GM21390 (cell line): ENCODE measurements around the gene RNH1.

Experiments
- ATAC-seq: cut with Tn5 transposase; IDR thresholded peaks from one replicate; pipeline ENCODE4 v1.9.1; 2021; ENCODE audit not compliant: unreplicated experiment

RNH1 gene

GRCh38 chr11:506995-507726 lies at the start of gene RNH1:
Gene RNH1 (minus strand): TSS chr11:507242. CDS start chr11:502162, 5,080 bp downstream.
- ATAC-seq, result peak; percentile 46

- no peak for ATAC-seq
Observed at GRCh38 chr11:555780-556661, 49.0 kb upstream of the RNH1 start.

- no peak for ATAC-seq
Observed at GRCh38 chr11:555227-555779, 48.3 kb upstream of the RNH1 start.

- no peak for ATAC-seq
Observed at GRCh38 chr11:554428-555226, 47.6 kb upstream of the RNH1 start.

GRCh38 chr11:553988-554340 lies 46.9 kb upstream of the RNH1 start:
- ATAC-seq, result no peak

- ATAC-seq, result no peak
Observed at GRCh38 chr11:553083-553987, 46.3 kb upstream of the RNH1 start.

- no peak for ATAC-seq
Observed at GRCh38 chr11:551596-551995, 44.6 kb upstream of the RNH1 start.

- no peak for ATAC-seq
Observed at GRCh38 chr11:551131-551530, 44.1 kb upstream of the RNH1 start.

- ATAC-seq, result no peak
Observed at GRCh38 chr11:550746-551085, 43.7 kb upstream of the RNH1 start.

- no peak for ATAC-seq
Observed at GRCh38 chr11:550021-550745, 43.1 kb upstream of the RNH1 start.

GRCh38 chr11:548700-549603 lies 41.9 kb upstream of the RNH1 start:
- no peak for ATAC-seq

- no peak for ATAC-seq
Observed at GRCh38 chr11:545171-545570, 38.1 kb upstream of the RNH1 start.

- no peak for ATAC-seq
Observed at GRCh38 chr11:544817-545166, 37.8 kb upstream of the RNH1 start.

- no peak for ATAC-seq
Observed at GRCh38 chr11:541433-541885, 34.4 kb upstream of the RNH1 start.

- no peak for ATAC-seq
Observed at GRCh38 chr11:540583-541432, 33.8 kb upstream of the RNH1 start.

GRCh38 chr11:539971-540481 lies 33.0 kb upstream of the RNH1 start:
- ATAC-seq, result no peak

GRCh38 chr11:538431-539051 lies 31.5 kb upstream of the RNH1 start:
- no peak for ATAC-seq
